GM21529 (cell line): ENCODE measurements around the gene SP140.

Source experiments
- ATAC-seq: cut with Tn5 transposase; IDR thresholded peaks from one replicate; pipeline ENCODE4 v1.9.1; 2021; ENCODE audit not compliant: unreplicated experiment

SP140 gene

DNA sequence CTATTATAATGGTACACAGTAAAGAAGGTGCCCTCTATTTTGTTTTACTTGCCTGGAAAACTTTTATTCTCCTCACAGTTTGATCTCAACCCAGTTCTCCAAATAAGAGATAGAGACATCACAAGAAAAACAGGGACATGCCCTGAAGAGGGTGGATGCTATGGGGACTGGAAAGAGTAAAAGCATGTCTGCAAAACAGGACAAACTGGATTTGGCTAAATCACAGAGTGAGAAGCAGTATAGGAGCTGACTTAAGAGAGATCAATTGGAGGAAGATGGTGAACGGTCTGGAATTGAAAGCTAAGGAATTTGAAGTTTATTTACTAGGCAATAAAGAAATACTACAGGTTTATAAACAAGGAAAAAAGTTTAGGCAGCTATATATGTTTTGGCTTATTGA lies 134.5 kb downstream of the SP140 start:
- no peak for ATAC-seq

DNA sequence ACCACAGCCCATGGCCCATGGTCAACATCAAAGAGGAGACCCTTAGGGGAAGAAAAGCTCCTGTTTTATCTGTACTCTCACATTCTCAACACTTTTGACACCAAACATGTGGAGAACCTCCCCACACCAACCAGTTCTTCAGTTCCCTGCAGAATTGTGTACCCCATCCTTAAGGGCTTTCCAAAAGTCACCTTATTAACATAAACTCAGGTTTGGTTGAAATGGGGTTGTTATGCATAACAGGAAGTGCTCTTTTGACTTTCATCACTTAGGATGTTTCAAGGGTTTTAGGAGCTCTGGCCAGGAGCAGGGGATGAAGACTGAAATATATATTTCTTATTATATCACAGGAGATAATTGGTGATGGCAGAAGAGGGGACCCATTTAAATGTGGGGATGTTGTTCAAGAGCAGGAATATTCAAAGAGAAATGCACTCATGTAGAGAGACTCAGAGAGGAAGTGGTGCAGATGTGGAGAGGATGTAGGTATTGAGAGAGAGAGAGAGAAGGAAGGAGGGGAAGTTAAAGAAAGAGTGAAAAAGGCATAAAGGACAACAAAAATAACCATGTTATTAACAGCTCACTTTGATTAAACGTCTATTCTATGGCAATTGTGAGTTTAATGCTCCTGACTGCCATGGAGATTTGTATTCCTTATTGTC lies 136.6 kb downstream of the SP140 start:
- no peak for ATAC-seq
